ENCODE data around the gene EEIG1.

Gene EEIG1

GRCh38 chr9:127953768-127954505 is 26.9 kb downstream of the EEIG1 start:
- no peaks in the 10 kb centered on the region for H3K27me3 ChIP-seq (ENCODE audit: insufficient read depth, low read length, poor library complexity, severe bottlenecking)
- no peak overlapping the region for H3K9ac ChIP-seq (ENCODE audit: low read depth, low read length, poor library complexity, severe bottlenecking)
- no peak overlapping the region for H2AFZ ChIP-seq (ENCODE audit: low read length)
- no peaks in the 10 kb centered on the region; the same call in 1 of the 2 replicates for H3K36me3 ChIP-seq (ENCODE audit: insufficient read depth, low read length)
- no peaks in the 10 kb centered on the region for H3K9me3 ChIP-seq (ENCODE audit: insufficient read depth, low read depth, low read length)
- H3K4me2 ChIP-seq (ENCODE audit: low read depth, low read length, poor library complexity, severe bottlenecking) = no peak overlapping the region
- H3K9me2 ChIP-seq (replicated peaks; ENCODE audit: low read depth, low read length) = no peaks in the 10 kb centered on the region
- TF ChIP-seq CTCF (conservative IDR thresholded peaks at IDR 0.05; ENCODE audit: low read length) = no peak
- no peak for TF ChIP-seq EZH2phosphoT487 (IDR thresholded peaks at IDR 0.05; ENCODE audit: borderline replicate concordance)
- H3K4me1 ChIP-seq (ENCODE audit: insufficient read depth, low read length, poor library complexity, severe bottlenecking) = peaks cover 14% of the 10 kb centered on the region
- peaks cover 4% of the 10 kb centered on the region for H4K20me1 ChIP-seq (ENCODE audit: insufficient read depth, low read length, poor library complexity, severe bottlenecking)
- no peak overlapping the region for H3K4me3 ChIP-seq (ENCODE audit: low read length, poor library complexity, severe bottlenecking)
- H3F3A ChIP-seq (ENCODE audit: low read depth) = no peaks in the 10 kb centered on the region
- H3K79me2 ChIP-seq (ENCODE audit: insufficient read depth, low read length) = peaks cover 60% of the 10 kb centered on the region; the same call in 1 of the 2 replicates

- Histone ChIP-seq H2AFZ (ENCODE audit: low read length) (no peak overlapping the region), H3K9me3 (ENCODE audit: insufficient read depth, low read depth, low read length) (no peaks in the 10 kb centered on the region), H3K27me3 (ENCODE audit: insufficient read depth, low read length, poor library complexity, severe bottlenecking) (no peaks in the 10 kb centered on the region), H3K4me1 (ENCODE audit: insufficient read depth, low read length, poor library complexity, severe bottlenecking) (peaks cover 14% of the 10 kb centered on the region), H3K79me2 (ENCODE audit: insufficient read depth, low read length) (peaks cover 52% of the 10 kb centered on the region; the same call in 1 of the 2 replicates), H3F3A (ENCODE audit: low read depth) (no peaks in the 10 kb centered on the region), H3K9me2 (replicated peaks; ENCODE audit: low read depth, low read length) (no peaks in the 10 kb centered on the region), H3K4me2 (ENCODE audit: low read depth, low read length, poor library complexity, severe bottlenecking) (no peak overlapping the region), H3K9ac (ENCODE audit: low read depth, low read length, poor library complexity, severe bottlenecking) (no peak overlapping the region), H4K20me1 (ENCODE audit: insufficient read depth, low read length, poor library complexity, severe bottlenecking) (peaks cover 4% of the 10 kb centered on the region), H3K36me3 (ENCODE audit: insufficient read depth, low read length) (peaks cover 6% of the 10 kb centered on the region; the same call in 1 of the 2 replicates), H3K4me3 (ENCODE audit: low read length, poor library complexity, severe bottlenecking) (no peak overlapping the region)
- TF ChIP-seq CTCF (conservative IDR thresholded peaks at IDR 0.05; ENCODE audit: low read length) = no peak
- TF ChIP-seq EZH2phosphoT487 (IDR thresholded peaks at IDR 0.05; ENCODE audit: borderline replicate concordance) = no peak
These were observed 27.6 kb downstream of the EEIG1 start for GRCh38 chr9:127953154-127953553.

- TF ChIP-seq EZH2phosphoT487 (IDR thresholded peaks at IDR 0.05; ENCODE audit: borderline replicate concordance) (no peak), CTCF (conservative IDR thresholded peaks at IDR 0.05; ENCODE audit: low read length) (no peak)
- peaks cover 31% of the 10 kb centered on the region; the same call in 1 of the 2 replicates for H3K79me2 ChIP-seq (ENCODE audit: insufficient read depth, low read length)
These were observed 30.1 kb downstream of the EEIG1 start for GRCh38 chr9:127950513-127951289.

More at GRCh38 chr9:127950513-127951289, 30.1 kb downstream of the EEIG1 start:
- Histone ChIP-seq H3K9me3 (ENCODE audit: insufficient read depth, low read depth, low read length) (no peaks in the 10 kb centered on the region), H3K9me2 (replicated peaks; ENCODE audit: low read depth, low read length) (no peaks in the 10 kb centered on the region), H3K4me3 (ENCODE audit: low read length, poor library complexity, severe bottlenecking) (no peak overlapping the region), H3K36me3 (ENCODE audit: insufficient read depth, low read length) (peaks cover 16% of the 10 kb centered on the region; the same call in 1 of the 2 replicates), H3K4me2 (ENCODE audit: low read depth, low read length, poor library complexity, severe bottlenecking) (no peak overlapping the region), H3K9ac (ENCODE audit: low read depth, low read length, poor library complexity, severe bottlenecking) (no peak overlapping the region), H3F3A (ENCODE audit: low read depth) (no peaks in the 10 kb centered on the region), H3K27me3 (ENCODE audit: insufficient read depth, low read length, poor library complexity, severe bottlenecking) (no peaks in the 10 kb centered on the region), H2AFZ (ENCODE audit: low read length) (no peak overlapping the region), H3K4me1 (ENCODE audit: insufficient read depth, low read length, poor library complexity, severe bottlenecking) (peaks cover 10% of the 10 kb centered on the region), H4K20me1 (ENCODE audit: insufficient read depth, low read length, poor library complexity, severe bottlenecking) (peaks cover 4% of the 10 kb centered on the region)
